ENCODE measurements around the gene NEK8. TPM values are rescaled to one million over a fixed set of nuclear protein-coding genes. Genes with fewer than 3 reads are reported as not detected.

The NEK8 gene
- total and polyA plus RNA-seq, 2 of the 8 experiments (the other 6 are each of a cell fraction or from before 2014, with no cell fraction given) = 14.9 to 23.3 TPM

DNA sequence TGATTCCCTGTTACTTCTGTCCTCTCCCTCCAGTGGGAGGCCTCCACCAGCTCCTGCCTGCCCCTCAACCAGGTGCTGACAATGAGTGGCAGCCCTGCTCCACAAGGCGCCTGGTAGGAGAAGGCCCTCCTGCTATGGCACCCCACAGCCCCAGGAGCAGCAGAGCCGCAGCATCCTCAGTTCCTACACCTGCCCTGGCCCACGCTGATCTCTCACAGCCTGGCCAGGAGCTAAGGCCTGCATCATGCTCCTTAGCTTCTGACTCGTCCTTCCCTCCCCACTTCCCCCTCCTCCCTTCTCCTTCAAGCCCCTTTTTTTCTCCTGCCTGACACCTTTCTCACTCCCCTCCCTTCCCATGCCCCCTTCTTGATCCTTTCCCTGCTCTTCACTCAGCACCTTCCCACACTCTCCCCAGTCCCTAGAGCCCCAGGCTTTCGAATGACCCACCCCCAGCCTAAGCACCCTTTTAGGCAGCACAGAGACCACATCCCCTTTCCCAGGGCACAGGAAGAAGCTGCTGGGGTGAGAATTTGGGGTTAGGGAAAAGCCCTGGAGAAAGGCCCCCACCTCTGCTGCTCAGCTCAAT is 23.4 kb upstream of the NEK8 start:
- Histone ChIP-seq H3K9ac (replicated peaks in 1 of 4; ENCODE audit: extremely low read depth in 1 of 4, low read depth in 3 of 4, low read length in 3 of 4) (no peak overlapping the region), H2BK5ac (ENCODE audit: low read depth, low read length) (no peak overlapping the region; the same call in 1 of the 2 replicates), H3K4me2 (ENCODE audit: insufficient read depth in 1 of 2, low read depth in 2 of 2, low read length in 2 of 2) (no peak overlapping the region), H3K79me1 (ENCODE audit: low read depth, low read length) (peaks cover 3% of the 10 kb centered on the region; the same call in 1 of the 2 replicates), H4K20me1 (replicated peaks in 1 of 2; ENCODE audit: control insufficient read depth in 1 of 2, insufficient read depth in 2 of 2, low read length in 2 of 2) (peaks cover 9 to 17% of the 10 kb centered on the region in 2 experiments), H4K91ac (replicated peaks; ENCODE audit: insufficient read length, low read length) (no peak overlapping the region), H3K23ac (ENCODE audit: insufficient read length) (no peak overlapping the region), H3K4me1 (replicated peaks in 1 of 4; ENCODE audit: control insufficient read depth in 3 of 4, insufficient read depth in 4 of 4, low read length in 3 of 4) (peaks cover 0 to 11% (median 6%) of the 10 kb centered on the region in 4 experiments; a peak in 4 of 7 replicates), H4K5ac (ENCODE audit: insufficient read length, low read depth, low read length) (no peak overlapping the region), H3K27ac (ENCODE audit: low read depth, low read length) (no peak overlapping the region), H3K27me3 (replicated peaks in 1 of 4; ENCODE audit: control insufficient read depth in 3 of 4, extremely low read depth in 1 of 4, insufficient read depth in 3 of 4, low read length in 3 of 4) (no peaks in the 10 kb centered on the region), H3K18ac (ENCODE audit: extremely low read depth, low read length) (no peak overlapping the region), H2BK15ac (ENCODE audit: low read length) (no peak overlapping the region), H3K56ac (replicated peaks; ENCODE audit: insufficient read length, low read depth, low read length) (no peak overlapping the region), H2BK12ac (ENCODE audit: low read depth, low read length) (no peak overlapping the region), H2BK120ac (replicated peaks; ENCODE audit: low read depth, low read length) (no peak overlapping the region), H3K4ac (replicated peaks; ENCODE audit: insufficient read length, low read depth, low read length) (no peak overlapping the region), H3K4me3 (ENCODE audit: extremely low read depth in 1 of 4, insufficient read depth in 2 of 4, low read depth in 3 of 4, low read length in 4 of 4) (no peak overlapping the region), H2AK5ac (ENCODE audit: low read depth, low read length) (no peak overlapping the region), H4K8ac (ENCODE audit: extremely low read depth, insufficient read depth, low read length) (no peak overlapping the region), H2BK20ac (ENCODE audit: low read length) (no peak overlapping the region), H3K14ac (ENCODE audit: insufficient read length) (no peak overlapping the region), H2AFZ (ENCODE audit: low read length) (no peak overlapping the region), H3K79me2 (ENCODE audit: control insufficient read depth in 1 of 2, insufficient read depth in 2 of 2, low read length in 2 of 2) (peaks cover 0 to 12% of the 10 kb centered on the region in 2 experiments; a peak in 2 of 4 replicates), H3K23me2 (ENCODE audit: low read depth, low read length) (no peaks in the 10 kb centered on the region), H3K36me3 (ENCODE audit: control insufficient read depth in 2 of 4, insufficient read depth in 4 of 4, low read length in 3 of 4) (peaks cover 12 to 31% (median 26%) of the 10 kb centered on the region in 4 experiments), H3K9me3 (ENCODE audit: insufficient read depth in 2 of 2, low read depth in 1 of 2, low read length in 1 of 2) (no peaks in the 10 kb centered on the region)
- no peak for DNase-seq (ENCODE audit: low read depth in 1 of 2, low spot score in 2 of 2)
- CTCF ChIA-PET (ENCODE audit: partially characterized antibody) = interaction anchor here (0.6 to 1.7 kb wide), 4 partner anchors 14 to 58 kb away, joined by 3 to 5 read pairs (median 4); no protein-coding TSS in a partner anchor
- no peak for FAIRE-seq
- WGBS, 2 experiments (ENCODE audit: extremely low coverage in 1 of 2, insufficient coverage in 1 of 2, insufficient read length in 1 of 2, insufficient replicate concordance in 2 of 2, low coverage in 1 of 2, low lambda C conversion rate in 2 of 2, missing lambda C conversion rate in 1 of 2) = 82% methylated on average over 5 of the region's 5 CpGs; no CpG with 5 or more reads in 1 of the 2 experiments
- POLR2A ChIA-PET (ENCODE audit: partially characterized antibody) = interaction anchor here (0.5 to 4.8 kb wide), 22 partner anchors 11 to 186 kb away, joined by 3 to 47 read pairs (median 4); partner anchors contain the start of genes BLTP2, RPL23A, SDF2 and SUPT6H
- TF ChIP-seq RAD21 (IDR thresholded peaks at IDR 0.05 in 1 of 2, conservative IDR thresholded peaks at IDR 0.05 in 1 of 2; ENCODE audit: low read depth in 2 of 2, low read length in 2 of 2) (no peak), GTF2F1 (IDR thresholded peaks at IDR 0.05; ENCODE audit: borderline replicate concordance, low read depth, low read length) (no peak), NRF1 (IDR thresholded peaks at IDR 0.05; ENCODE audit: low read depth, low read length) (no peak), RFX5 (IDR thresholded peaks at IDR 0.05; ENCODE audit: borderline replicate concordance, low read depth, low read length) (no peak), EP300 (IDR thresholded peaks at IDR 0.05; ENCODE audit: borderline replicate concordance in 1 of 2, low read depth in 2 of 2, low read length in 2 of 2) (no peak), GABPA (IDR thresholded peaks at IDR 0.05; ENCODE audit: borderline replicate concordance, insufficient read depth, low read length) (no peak), RNF2 (IDR thresholded peaks at IDR 0.05; ENCODE audit: borderline replicate concordance, low read depth, low read length, missing control alignments, poor library complexity, severe bottlenecking) (no peak), CBX5 (IDR thresholded peaks at IDR 0.05; ENCODE audit: low read depth, low read length) (no peak), CHD2 (IDR thresholded peaks at IDR 0.05; ENCODE audit: low read length) (no peak), RBBP5 (IDR thresholded peaks at IDR 0.05; ENCODE audit: borderline replicate concordance, low read depth, low read length) (no peak)
- TF ChIP-seq, protein P1, sequence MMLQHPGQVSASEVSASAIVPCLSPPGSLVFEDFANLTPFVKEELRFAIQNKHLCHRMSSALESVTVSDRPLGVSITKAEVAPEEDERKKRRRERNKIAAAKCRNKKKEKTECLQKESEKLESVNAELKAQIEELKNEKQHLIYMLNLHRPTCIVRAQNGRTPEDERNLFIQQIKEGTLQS (IDR thresholded peaks at IDR 0.05; ENCODE audit: insufficient read depth, low read depth, low read length) = no peak
